ENCODE data around the gene ARHGAP32. TPM values are rescaled to one million over a fixed set of nuclear protein-coding genes. Genes with fewer than 3 reads are reported as not detected.
"Not testable (repeated sequence)": the region's sequence is repeated elsewhere in the genome, so short reads cannot be mapped to it uniquely, and the experiment has no call there.

Gene ARHGAP32
- total RNA-seq, 1 donor from 2014 or later, result 3.0 TPM

- no peak for DNase-seq (ENCODE audit: low read depth in 2 of 2)
These were observed 158.1 kb downstream of the ARHGAP32 start for GRCh38 chr11:129034001-129034400.

GRCh38 chr11:129023968-129024676, 168.0 kb downstream of the ARHGAP32 start:
- DNase-seq (ENCODE audit: low read depth in 2 of 2), result peak in 1 of 2 donors; percentile 23

- DNase-seq (ENCODE audit: low read depth in 2 of 2), result no peak
These were observed 170.8 kb downstream of the ARHGAP32 start for GRCh38 chr11:129021295-129021694.

- DNase-seq (ENCODE audit: low read depth in 2 of 2), result no peak
These were observed 173.1 kb downstream of the ARHGAP32 start for GRCh38 chr11:129018991-129019390.

- no peak for DNase-seq (ENCODE audit: low read depth in 2 of 2)
These were observed 174.0 kb downstream of the ARHGAP32 start for GRCh38 chr11:129018126-129018525.

- DNase-seq (ENCODE audit: low read depth in 2 of 2), result no peak
These were observed 178.2 kb downstream of the ARHGAP32 start for GRCh38 chr11:129013737-129014475.

GRCh38 chr11:129012880-129013279, 179.2 kb downstream of the ARHGAP32 start:
- no peak for DNase-seq (ENCODE audit: low read depth in 2 of 2)

- DNase-seq (ENCODE audit: low read depth in 2 of 2), result no peak
These were observed 186.0 kb downstream of the ARHGAP32 start for GRCh38 chr11:129006161-129006560.

- not testable (repeated sequence) for DNase-seq (ENCODE audit: low read depth in 2 of 2)
These were observed 193.0 kb downstream of the ARHGAP32 start for GRCh38 chr11:128999165-128999564.

- DNase-seq (ENCODE audit: low read depth in 2 of 2), result no peak
These were observed 203.7 kb downstream of the ARHGAP32 start for GRCh38 chr11:128988242-128988970.

GRCh38 chr11:128985880-128986279, 206.2 kb downstream of the ARHGAP32 start:
- no peak for DNase-seq (ENCODE audit: low read depth in 2 of 2)

GRCh38 chr11:128983023-128983422, 209.1 kb downstream of the ARHGAP32 start:
- DNase-seq (ENCODE audit: low read depth in 2 of 2), result no peak

GRCh38 chr11:128981254-128981653, 210.9 kb downstream of the ARHGAP32 start:
- DNase-seq (ENCODE audit: low read depth in 2 of 2), result no peak

GRCh38 chr11:128970598-128971190, 221.4 kb downstream of the ARHGAP32 start:
- DNase-seq (ENCODE audit: low read depth in 2 of 2), result no peak

- DNase-seq (ENCODE audit: low read depth in 2 of 2), result no peak
These were observed 223.2 kb downstream of the ARHGAP32 start for GRCh38 chr11:128968916-128969315.

- DNase-seq (ENCODE audit: low read depth in 2 of 2), result no peak
These were observed 224.5 kb downstream of the ARHGAP32 start for GRCh38 chr11:128967578-128967977.

- DNase-seq (ENCODE audit: low read depth in 2 of 2), result no peak
These were observed 226.6 kb downstream of the ARHGAP32 start for GRCh38 chr11:128965485-128965884.

- peak in 1 of 2 donors; percentile 80 for DNase-seq (ENCODE audit: low read depth in 2 of 2)
These were observed 227.6 kb downstream of the ARHGAP32 start for GRCh38 chr11:128964463-128964930.

- DNase-seq (ENCODE audit: low read depth in 2 of 2), result no peak
These were observed 228.3 kb downstream of the ARHGAP32 start for GRCh38 chr11:128963744-128964325.

GRCh38 chr11:128962896-128963295, 229.2 kb downstream of the ARHGAP32 start:
- DNase-seq (ENCODE audit: low read depth in 2 of 2), result no peak

- no peak for DNase-seq (ENCODE audit: low read depth in 2 of 2)
These were observed 230.5 kb downstream of the ARHGAP32 start for GRCh38 chr11:128961645-128962044.

- DNase-seq (ENCODE audit: low read depth in 2 of 2), result no peak
These were observed 235.0 kb downstream of the ARHGAP32 start for GRCh38 chr11:128957202-128957482.

All from dermis microvascular lymphatic vessel endothelial cell (primary cell).